ENCODE results near the gene TNS1.
A peak's percentile ranks its signal among the peaks of the same experiment; 100 is the strongest.

The TNS1 gene

DNA sequence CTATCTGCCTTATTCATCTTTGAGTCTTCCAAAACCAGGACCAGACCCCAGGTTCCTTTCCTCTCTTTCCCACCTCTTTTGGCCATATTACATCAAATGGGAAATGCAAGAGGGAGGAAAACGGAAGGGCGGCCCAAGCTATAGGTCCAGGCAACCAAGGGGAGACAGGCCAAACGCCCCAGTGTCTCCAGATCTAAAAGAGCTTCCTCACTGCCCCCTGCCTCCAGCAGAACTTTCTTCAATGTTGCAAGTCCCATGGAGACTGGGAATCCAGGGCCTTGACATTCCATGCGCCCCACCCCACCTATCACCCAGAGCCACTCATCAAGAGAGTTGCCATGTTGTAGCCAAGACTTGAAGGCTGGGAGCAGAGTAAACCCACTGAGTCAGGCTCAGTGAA is 15.4 kb downstream of the TNS1 start:
- H3K4me3 ChIP-seq (ENCODE audit: low read depth, low read length) = no peak overlapping the region
- no peak for DNase-seq (ENCODE audit: low read depth)

DNA sequence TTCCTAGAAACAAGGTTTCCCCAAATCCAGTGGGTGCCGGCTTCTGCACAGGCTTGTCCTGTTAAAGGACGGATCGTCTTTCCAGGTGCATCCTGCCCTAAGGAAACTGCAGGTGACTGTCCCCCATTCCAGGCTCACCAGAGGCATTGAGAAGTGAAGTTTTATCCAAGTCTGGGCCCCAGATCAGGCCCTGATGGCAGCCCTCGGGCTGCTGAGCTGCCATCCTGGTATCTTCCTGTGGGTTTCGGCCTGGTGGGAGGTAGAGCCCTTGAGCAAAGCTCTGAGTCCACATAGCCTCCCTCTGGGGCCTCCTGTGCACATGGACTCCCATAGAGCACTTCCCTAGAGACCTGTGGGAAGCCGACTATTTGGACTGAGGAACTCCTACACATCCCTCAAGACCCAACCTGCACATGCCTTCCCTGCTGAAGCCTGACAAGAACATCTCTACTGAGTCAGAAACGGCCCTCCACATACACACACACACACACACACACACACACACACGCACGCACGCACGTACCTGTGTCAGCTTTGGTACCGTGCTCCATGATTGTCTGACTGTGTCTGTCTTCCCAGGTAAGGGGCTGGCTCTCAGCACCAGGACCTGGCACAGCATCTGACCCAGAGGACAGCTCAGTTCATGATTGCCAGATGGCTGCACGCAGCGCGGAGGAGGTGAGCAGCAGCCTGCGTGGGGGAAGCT is 16.4 kb downstream of the TNS1 start:
- no peak for DNase-seq (ENCODE audit: low read depth)
- H3K4me3 ChIP-seq (ENCODE audit: low read depth, low read length) = no peak overlapping the region

DNA sequence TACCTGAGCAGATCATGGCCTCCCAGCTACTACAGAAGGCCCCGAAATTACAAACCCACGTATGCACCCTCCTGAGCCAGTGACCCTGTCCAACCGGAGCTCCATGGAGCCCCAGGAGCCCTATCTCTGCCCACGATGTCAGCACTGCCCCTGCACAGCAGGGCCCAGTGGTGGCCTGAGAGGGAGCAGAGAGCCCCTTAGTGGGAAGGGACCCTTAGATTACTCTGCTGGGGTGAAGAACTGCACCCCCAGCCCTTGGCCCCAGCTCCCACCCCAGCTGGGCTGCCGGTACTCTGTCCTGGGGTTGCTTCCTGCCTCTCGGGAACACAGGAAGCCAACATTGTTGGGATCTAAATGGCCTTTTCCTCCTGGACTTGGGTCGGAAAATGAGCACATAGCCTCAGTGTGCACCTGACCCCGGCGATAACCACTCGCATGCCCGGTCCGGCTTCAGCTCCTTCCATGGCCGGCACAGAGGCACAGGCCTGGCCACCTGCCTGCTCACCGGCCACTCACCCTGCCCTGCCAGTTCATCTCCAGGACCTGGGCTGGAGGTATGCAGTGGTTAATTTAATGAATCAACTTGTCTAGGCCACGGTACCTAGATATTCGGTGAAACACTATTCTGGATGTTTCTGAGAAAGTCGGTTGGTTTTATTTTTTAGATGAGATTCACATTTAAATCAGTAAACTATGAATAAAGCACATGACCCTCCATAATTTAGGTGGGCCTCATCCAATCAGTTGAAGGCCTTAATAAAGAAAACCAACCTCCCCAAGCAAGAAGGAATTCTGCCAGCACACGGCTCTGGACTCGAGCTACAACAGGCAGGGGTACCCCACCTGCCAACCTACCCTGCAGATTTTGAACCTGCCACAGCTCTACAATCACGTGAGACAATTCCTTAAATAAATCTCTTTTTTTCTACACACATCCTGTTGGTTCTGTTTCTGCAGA is 19.2 kb downstream of the TNS1 start:
- DNase-seq (ENCODE audit: low read depth) = no peak
- no peak overlapping the region for H3K4me3 ChIP-seq (ENCODE audit: low read depth, low read length)

DNA sequence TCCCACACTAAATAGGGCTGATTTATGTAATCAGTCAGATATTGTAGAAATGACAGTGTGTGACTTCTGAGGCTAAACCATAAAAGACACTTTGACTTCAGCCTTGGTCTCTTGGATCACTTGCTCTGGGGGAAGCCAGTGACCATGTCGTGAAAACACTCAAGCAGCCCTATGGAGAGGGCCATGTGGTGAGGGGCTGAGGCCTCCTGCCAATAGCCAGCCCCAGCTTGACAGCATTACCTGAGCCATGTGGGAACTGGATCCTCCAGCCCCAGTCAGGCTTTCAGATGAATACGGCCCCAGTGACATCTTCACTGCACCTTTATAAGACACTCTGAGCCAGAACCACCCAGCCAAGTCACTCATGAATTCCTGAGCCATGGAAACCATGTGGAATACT is 20.8 kb downstream of the TNS1 start:
- DNase-seq (ENCODE audit: low read depth) = no peak
- no peak overlapping the region for H3K4me3 ChIP-seq (ENCODE audit: low read depth, low read length)

DNA sequence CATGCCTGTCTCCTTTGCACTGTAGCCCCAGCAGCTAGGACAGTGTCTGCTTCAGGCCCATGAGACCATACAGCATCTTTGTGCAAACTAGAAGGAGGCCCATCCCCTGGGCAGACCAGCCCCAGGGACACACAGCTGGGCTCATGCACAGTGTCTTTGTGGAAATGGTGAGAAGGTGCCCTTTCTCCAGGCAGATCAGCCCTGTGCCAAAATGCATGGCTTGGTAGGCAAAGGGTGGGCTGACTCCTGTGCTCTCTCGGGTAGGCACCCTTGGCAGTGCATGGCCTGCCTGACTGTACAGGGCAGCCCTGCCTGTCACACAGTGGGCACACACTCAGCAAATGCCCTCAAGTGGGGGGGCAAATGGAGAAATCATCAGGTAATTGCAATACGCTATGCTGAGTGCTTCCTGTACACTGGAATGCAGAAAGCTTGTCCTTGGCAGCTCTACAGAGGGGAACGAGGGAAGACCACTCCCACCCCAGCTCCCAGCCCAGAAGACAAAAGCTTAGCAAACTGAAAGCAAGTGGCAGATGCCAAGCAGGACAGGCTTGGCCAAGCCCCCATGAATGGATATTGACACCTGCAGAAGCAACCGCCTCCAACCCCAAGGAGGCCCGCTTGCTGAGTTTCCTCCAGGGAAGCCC is 21.6 kb downstream of the TNS1 start:
- no peak for DNase-seq (ENCODE audit: low read depth)
- no peak overlapping the region for H3K4me3 ChIP-seq (ENCODE audit: low read depth, low read length)

DNA sequence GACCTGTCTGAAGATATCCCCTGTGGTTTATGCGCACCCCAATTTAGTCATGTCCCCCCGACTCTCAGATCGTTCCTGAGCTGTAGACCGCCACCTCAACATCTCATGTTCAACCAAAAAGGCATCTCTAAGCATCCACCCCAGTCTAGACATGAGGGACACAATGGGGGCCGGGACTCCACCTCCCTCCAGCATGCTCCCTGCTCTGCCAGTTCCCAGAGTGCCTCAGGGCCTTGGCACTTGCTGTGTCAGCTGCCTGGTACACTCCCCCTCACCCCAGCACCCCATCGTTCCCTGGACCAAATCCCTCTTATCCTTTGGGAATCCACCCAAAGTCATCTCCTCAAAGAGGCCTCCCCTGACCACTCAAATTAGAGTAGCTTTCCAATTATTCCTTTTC is 22.2 kb downstream of the TNS1 start:
- DNase-seq (ENCODE audit: low read depth) = no peak
- H3K4me3 ChIP-seq (ENCODE audit: low read depth, low read length) = no peak overlapping the region

DNA sequence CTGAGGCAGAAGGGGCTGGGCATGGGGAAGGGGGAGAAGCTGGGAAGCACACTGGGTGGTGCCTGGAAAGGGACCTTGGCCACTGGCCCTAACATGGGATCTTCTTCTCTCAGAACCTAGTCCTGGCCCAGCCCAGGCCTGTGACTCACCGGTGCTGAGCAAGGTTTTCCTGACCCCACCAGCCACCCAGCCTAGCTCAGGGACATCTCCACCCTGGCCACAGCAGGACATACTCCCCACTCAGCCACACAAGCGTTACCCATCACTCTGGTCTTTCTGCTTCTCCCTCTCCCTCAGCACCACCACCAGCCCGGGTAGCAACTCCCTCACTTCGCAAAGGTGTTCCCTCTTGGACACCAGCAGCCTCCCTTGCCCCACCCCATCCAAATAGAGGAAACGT is 22.8 kb downstream of the TNS1 start:
- no peak for DNase-seq (ENCODE audit: low read depth)
- no peak overlapping the region for H3K4me3 ChIP-seq (ENCODE audit: low read depth, low read length)

DNA sequence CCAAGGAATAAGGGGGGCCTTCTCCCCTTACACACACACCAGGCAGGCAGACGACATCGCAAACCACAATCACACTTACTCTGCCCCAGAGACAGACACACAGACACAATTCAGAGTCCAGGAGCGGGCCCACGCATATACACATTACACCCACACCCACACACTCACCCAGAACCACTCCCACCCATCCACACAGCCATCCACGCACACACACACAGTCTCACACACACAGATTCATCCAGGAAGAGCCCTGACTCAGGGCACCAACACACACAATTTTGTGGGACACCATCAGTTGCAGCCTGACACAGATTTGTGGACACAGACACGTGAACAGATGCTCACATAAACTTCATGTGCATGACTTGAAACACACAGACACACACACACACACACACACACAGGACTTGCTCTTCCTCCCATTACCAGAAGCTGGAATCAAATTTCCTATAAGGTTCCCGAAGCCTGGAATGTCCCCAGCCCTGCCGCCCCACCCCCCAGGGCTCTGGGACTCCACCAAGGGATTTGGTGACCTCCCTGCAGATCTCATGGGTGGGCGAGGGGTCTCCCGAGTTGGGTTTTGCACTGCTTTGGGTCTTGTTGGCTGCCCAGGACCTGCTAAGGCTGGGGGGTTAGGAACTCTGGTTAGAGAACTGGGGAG is 23.5 kb downstream of the TNS1 start:
- peak overlapping the region; percentile 20 for H3K4me3 ChIP-seq (ENCODE audit: low read depth, low read length)
- no peak for DNase-seq (ENCODE audit: low read depth)

DNA sequence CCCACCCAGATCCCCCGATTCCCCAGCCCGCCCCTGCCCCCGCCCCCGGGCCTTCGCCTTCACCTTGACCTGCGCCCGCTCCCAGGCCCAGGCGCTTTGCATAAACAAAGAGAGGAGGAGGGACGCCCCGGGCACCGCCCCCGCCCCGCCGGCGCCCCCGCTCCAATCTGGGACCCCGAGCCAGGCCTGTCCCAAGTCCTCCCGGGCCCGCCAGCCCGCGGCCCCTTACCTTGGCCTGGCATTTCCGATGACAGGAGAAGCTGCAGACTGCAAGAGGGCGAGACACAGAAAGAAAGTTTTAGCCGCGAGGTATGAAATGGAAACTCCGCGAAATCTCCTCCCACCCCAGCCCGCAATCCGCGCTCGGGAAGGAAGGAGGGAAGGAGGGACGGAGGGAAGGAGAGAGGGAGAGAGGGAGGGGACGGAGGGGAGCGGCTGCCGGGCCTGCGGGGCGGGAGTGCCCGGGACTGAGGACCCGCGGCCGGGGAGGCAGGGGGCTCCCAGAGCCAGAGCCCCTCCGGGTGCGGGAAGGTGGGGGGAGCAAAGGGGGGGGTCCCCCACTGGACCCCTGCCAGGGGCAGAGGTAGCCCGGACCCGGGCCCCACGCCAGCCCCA is 24.2 kb downstream of the TNS1 start:
- no peak for DNase-seq (ENCODE audit: low read depth)
- peak overlapping the region; percentile 20 for H3K4me3 ChIP-seq (ENCODE audit: low read depth, low read length)

DNA sequence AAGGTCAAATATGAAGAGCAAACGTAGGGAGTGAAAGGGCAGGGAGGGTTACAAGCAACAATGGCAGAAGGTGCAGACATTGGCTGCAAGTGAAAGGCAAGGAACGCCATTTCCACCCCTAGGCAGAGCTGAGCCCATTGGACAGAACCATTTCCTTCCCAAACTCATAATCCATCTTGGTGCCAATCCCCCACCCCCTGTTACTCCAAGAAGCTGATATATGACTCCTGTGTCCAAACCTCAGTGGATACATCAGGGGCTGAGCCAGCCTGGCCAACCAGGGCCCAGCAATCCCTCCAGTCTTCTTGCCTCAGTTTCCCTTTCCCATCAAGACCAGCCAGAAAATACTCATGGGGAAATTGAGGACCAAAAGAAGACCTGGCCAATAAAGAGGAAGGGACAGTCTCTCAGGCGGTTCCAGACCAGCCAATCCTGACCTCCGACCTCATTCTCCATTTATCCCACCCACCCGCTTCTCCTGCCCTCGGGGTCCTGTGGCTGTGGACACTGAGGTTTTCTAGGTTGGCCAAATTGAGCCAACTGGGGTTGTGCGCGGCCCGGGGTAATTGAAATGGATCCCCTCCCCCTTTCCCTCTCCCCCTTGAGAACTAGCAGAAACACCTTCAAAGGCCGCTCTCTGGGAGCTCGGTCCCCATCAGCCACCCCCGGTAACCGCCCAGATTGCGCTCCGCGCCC is 24.8 kb downstream of the TNS1 start:
- H3K4me3 ChIP-seq (ENCODE audit: low read depth, low read length) = no peak overlapping the region
- DNase-seq (ENCODE audit: low read depth) = no peak

DNA sequence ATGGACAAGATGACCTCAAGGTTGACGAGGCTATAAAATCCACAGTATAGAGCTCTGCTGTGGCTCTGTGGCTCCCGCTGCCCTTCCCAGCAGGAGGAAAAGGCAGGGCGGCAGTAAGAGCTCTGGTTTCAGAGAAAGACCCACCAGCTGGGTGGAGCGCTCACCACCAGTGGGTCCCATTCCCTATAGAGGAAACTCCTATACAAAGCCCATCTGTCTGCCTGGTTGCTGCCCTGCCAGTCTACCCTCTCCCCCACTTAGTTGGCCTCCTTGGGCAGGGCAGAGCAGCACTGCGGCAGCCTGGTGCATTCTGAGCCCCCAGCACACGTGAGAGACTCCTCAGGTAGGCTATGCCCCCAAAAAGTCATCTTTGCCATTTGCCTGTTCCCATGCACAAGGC is 26.5 kb downstream of the TNS1 start:
- H3K4me3 ChIP-seq (ENCODE audit: low read depth, low read length) = no peak overlapping the region
- DNase-seq (ENCODE audit: low read depth) = no peak

DNA sequence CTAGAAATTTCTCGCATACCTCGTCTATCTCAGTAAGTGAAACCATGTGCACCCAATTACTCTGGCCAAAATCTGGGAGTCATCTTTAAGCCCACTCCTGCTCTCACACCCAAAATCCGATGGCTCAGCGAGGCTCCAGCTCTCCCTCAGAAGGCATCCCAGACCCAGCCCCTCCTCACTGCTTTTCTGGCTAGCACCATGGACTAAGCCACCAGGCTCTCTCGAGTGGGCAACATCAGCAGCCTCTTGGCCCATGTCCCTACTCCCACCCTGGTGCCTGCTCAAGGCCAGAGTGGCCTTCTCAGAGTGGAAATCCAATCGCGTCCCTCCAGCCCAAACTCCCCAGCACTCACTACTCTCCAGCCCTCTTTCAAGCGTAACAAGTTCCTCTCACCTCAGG is 27.2 kb downstream of the TNS1 start:
- no peak overlapping the region for H3K4me3 ChIP-seq (ENCODE audit: low read depth, low read length)
- DNase-seq (ENCODE audit: low read depth) = no peak

DNA sequence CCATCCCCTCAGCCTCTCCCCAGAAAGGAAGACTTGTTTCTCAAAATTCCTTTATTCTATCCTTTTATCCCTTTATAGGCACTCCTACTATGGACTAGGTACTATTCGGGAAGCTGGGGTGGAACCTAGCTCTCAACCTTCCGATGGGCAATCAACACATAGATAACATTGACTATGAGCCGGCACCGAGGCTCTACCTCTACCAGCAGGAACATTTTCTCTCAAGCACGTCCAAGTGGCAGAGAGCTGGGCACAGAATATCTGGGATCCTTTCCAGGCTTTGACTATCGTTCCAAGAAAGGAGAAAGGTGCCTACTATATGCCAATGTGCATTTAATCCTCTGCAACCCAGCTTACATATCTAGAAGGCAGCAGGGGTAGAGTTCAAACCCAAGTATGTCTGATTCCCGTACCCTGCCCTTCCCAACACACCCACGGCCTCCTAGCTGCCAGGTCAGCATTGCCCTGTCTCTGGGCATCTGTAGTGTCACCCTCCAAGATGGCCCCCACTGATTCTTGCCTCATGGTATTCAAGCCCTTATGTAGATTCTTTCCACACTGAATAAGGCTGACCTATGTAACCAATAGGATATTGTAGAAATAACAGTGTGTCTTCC is 28.3 kb downstream of the TNS1 start:
- no peak overlapping the region for H3K4me3 ChIP-seq (ENCODE audit: low read depth, low read length)
- no peak for DNase-seq (ENCODE audit: low read depth)

DNA sequence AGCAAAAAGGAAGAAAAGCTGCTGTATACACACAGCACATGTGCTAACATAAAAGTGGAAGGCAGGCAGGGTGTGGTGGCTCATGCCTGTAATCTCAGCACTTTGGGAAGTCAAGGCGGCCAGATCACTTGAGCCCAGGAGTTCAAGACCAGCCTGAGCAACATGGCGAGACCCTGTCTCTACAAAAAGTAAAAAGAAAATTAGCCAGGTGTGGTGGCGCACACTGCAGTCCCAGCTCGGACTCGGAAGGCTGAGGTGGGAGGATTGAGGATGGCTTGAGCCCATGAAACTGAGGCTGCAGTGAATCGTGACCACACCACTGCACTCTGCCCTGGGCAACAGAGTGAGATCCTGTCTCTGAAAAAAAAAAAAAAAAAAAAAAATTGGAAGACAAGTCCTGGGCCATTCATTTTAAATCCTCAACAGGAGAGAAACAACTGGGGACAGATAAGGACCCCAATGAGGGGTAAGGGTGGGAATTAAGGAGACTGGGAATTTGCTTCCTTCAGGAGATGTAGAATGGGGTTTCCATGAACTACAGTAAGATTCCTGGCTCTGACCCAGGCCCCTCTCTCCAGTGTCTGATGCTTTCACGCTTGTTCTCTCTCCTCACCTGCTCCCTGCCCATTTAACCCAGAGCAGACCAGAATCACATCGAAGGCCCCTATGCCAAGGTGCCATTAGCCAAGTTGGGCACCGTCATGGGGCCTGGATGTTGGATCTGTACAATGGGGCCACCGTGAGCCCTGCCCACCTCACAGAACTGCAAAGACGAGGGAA is 29.6 kb downstream of the TNS1 start:
- no peak for DNase-seq (ENCODE audit: low read depth)
- H3K4me3 ChIP-seq (ENCODE audit: low read depth, low read length) = no peak overlapping the region

DNA sequence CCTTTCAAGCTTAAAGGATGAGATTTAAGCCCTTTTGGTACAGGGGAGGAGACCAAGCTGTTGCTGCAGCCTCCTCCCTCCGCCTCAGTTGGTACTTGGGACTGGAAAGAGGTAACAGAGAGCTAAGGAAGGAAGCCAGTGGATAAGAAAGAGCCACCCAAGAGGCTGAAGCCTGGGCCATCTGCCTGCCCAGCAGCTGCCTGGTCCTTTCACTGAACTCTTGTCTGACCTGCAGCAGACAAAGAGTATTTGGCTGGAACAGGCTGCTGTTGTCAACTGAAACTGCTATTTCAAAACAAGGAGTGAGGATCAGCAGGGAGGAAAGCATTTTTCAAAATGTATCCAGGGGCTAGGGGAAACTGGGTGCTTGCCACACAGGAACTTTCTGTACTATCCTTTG is 30.3 kb downstream of the TNS1 start:
- no peak for DNase-seq (ENCODE audit: low read depth)
- no peak overlapping the region for H3K4me3 ChIP-seq (ENCODE audit: low read depth, low read length)

DNA sequence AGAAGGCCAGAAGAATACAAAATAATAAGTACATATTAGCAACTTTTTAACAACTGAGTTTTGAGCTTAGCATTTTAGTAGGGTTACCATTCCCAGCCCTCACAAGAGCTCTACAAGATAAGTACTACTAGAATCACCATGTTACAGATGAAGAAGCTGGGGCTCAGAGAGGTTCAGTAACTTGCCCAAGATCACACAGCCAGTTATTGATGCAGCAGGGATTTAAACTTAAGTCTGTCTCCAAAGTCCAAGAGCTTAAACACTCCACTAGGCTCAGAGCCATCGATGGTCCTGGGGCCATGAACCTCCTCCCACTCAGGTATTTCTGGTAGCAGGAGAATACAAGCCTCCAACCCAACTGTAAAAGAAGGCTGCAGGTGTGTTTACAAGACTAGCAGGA is 30.8 kb downstream of the TNS1 start:
- no peak overlapping the region for H3K4me3 ChIP-seq (ENCODE audit: low read depth, low read length)
- no peak for DNase-seq (ENCODE audit: low read depth)

DNA sequence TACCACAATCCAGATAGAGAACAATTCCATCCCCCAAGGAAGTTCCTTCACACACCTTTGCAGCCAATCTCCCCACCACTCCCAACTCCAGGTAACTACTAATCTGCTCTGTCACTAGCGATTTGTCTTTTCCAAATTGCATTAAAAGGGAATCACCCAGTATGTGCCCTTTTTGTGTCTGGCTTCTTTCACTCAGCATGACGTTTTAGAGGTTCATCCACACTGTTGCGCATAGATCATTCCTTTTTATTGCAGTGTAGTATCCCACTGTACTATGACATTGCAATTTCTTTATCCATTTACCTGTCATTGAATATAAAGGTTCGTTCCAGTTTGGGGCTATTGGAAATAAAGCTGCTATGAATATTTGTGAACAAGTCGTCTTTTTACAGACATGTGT is 31.6 kb downstream of the TNS1 start:
- DNase-seq (ENCODE audit: low read depth) = no peak
- no peak overlapping the region for H3K4me3 ChIP-seq (ENCODE audit: low read depth, low read length)

DNA sequence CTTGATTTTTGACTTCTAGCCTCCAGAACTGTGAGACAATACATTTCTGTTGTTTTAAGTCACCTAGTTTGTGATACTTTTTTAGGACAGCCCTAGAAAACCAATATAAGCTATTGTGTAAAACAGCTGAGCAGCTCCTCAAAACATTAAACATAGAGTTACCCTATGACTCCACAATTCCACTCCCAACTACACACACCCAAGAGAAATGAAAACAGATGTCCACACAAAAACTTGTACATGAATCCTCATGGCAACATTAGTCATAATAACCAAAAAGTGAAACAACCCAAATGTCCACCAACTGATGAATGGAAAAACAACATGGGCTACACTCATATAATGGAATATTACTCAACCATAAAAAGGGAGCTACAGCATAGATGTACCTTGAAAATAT is 32.6 kb downstream of the TNS1 start:
- H3K4me3 ChIP-seq (ENCODE audit: low read depth, low read length) = no peak overlapping the region
- DNase-seq (ENCODE audit: low read depth) = no peak
